Activated CD4-positive, alpha-beta T cell treated with anti-CD3 and anti-CD28 coated beads, Interleukin-2, amount 50 U/mL, for 16 hours (primary cell): ENCODE data around the gene RECK.
"Not testable (repeated sequence)": the region's sequence is repeated elsewhere in the genome, so short reads cannot be mapped to it uniquely, and the experiment has no call there.

Experiments used
- DNase-seq: peaks from one replicate; pipeline ENCODE4 v3.0.0-alpha.2; 2020

Gene RECK, protein sequence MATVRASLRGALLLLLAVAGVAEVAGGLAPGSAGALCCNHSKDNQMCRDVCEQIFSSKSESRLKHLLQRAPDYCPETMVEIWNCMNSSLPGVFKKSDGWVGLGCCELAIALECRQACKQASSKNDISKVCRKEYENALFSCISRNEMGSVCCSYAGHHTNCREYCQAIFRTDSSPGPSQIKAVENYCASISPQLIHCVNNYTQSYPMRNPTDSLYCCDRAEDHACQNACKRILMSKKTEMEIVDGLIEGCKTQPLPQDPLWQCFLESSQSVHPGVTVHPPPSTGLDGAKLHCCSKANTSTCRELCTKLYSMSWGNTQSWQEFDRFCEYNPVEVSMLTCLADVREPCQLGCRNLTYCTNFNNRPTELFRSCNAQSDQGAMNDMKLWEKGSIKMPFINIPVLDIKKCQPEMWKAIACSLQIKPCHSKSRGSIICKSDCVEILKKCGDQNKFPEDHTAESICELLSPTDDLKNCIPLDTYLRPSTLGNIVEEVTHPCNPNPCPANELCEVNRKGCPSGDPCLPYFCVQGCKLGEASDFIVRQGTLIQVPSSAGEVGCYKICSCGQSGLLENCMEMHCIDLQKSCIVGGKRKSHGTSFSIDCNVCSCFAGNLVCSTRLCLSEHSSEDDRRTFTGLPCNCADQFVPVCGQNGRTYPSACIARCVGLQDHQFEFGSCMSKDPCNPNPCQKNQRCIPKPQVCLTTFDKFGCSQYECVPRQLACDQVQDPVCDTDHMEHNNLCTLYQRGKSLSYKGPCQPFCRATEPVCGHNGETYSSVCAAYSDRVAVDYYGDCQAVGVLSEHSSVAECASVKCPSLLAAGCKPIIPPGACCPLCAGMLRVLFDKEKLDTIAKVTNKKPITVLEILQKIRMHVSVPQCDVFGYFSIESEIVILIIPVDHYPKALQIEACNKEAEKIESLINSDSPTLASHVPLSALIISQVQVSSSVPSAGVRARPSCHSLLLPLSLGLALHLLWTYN

GRCh38 chr9:36036780-36037548, at the start of gene RECK:
Gene RECK (plus strand): TSS chr9:36036913. CDS start chr9:36036999, 86 bp downstream.
- peak; percentile 89 for DNase-seq

- DNase-seq: no peak
Measured at GRCh38 chr9:35990155-35990554, 46.6 kb upstream of the RECK start.

DNA sequence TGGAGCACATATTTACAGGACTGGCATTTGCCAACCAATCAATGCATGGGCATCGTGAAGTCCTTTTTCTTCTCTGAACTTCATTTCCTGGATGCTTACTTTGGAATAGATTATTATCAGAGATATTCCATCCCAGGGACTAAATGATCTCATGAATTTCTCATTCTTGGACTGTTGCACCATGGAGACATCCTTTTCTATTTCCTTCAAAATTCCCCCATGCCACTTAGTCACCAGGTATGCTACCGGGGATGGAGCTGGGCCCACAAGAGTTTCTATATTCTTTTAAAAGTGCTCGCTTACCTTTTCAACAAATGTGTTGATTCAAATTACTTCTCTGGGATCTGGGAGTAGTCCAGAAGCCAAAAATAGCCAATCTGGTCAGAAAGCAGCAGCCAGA, 43.6 kb upstream of the RECK start:
- not testable (repeated sequence) for DNase-seq

DNA sequence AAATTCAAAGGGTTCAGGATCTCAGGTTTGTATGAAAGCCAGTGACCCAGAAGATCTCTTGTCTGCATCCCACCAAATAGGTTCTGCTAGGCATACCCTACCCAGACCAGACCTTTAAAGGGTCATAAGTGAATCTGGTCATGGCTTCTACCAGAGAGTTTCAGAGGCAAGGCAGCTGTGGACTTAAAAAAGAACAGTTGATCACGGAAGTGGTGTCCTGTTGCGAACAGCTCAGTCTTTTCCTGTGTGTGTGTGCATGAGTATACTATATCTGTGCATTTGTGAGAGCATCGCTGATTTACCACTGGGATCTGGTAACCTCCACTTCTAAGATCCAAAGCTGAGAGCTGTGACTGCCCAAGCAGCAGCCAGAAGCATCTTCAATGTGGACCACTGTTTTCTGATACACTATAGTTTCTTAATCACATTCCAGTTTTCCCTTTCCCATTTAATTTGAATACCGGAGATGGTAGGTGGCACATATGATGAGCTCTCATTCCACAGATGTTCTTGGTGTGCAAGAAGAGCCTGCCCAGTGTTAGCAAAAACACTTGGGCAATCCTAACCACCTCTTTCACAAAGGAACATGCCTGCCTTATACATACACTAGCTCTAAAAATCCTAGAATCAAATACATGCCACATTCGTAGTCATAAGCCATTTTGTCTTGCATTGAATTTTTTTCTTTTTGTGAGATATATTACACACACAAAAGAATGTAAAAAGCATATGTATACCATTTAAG, 42.6 kb upstream of the RECK start:
- DNase-seq: no peak

DNA sequence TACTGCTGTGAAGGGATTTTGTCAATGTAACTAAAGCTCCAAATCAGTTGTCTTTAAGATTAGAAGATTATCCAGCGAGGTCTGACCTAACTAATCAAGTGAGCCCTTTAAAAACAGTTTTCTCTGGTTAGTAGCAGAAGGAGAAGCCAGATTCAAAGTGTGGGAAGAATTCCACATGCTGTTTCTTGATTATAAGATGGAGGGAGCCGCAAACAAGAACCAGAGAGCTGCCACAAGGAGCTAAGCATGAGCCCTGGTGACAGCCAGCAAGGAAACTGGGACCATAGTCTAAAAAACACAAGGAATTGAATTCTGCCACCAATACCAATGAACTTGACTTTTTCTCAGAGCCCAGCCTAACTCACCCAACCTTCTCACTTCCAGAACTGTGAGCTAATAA, 41.8 kb upstream of the RECK start:
- DNase-seq: no peak

DNA sequence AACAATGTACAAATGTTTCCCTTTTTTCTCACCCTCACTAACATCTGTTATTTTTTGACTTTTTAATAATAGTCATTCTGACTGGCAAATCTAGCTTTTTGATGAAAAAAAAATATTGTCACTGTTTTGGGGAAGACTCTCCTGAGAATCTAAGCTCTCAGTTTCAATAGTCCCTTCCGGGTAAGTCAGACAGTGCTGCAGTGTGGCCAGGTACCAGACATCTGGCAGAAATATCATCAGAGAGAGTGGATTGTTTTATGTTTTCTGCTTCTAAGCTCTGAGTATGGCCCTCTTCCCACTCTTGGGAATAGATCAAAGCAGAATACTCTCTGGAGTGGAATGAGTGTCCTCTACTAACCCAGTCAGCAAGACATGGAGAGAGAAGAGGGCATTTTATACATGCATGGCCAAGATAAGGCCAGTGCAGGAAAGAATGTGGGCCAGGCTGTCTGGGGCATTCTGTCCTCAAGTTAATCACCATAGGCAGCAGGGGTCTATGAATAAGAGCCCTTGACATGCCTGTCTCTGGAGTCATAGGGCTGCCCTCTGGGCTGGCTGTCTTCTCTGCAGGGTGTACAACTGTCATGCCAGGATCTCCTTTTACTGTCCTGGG, 40.2 kb upstream of the RECK start:
- no peak for DNase-seq

- not testable (repeated sequence) for DNase-seq
Measured at GRCh38 chr9:35997016-35997415, 39.7 kb upstream of the RECK start.

DNA sequence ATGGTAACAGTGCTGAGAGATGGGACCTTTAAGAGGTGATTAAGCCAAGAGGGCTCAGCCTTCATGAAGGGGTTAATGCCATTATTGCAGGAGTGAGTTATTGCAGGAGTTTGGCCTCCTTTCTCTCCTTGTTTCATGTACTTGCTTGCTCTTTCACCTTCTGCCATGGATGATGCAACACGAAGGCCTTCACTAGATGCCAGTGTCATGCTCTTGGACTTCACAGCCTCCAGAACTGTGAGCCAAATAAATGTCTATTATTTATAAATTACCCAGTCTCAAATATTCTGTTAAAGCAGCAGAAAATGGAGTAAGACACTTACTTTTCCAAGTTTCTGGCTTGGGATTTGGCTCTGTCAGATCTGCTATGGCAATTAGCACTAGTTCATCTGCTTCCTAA, 38.4 kb upstream of the RECK start:
- no peak for DNase-seq

GRCh38 chr9:36005891-36006290, 30.8 kb upstream of the RECK start:
- no peak for DNase-seq

- DNase-seq: no peak
Measured at GRCh38 chr9:36006549-36007315, 30.0 kb upstream of the RECK start.

- DNase-seq: peak; percentile 50
Measured at GRCh38 chr9:36007316-36007708, 29.4 kb upstream of the RECK start.

DNA sequence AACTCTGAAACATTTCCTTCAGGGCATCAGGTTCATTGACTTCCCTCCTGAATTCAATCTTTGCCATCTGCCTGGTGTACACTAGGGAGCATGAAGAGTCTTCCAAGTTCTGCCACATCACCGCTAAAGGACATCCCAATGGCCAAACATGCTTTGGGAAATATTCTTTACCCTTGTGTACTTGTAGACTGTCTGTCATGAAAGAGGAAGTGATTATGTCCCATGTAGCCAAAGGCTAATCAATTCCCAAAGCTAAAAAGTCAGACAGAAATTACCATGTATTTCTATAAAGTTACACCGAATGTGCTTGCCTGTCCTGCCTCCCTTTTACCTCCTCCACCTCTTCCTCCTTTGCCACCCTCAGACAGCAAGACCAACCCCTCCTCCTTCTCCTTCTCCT, 28.9 kb upstream of the RECK start:
- DNase-seq: no peak

DNA sequence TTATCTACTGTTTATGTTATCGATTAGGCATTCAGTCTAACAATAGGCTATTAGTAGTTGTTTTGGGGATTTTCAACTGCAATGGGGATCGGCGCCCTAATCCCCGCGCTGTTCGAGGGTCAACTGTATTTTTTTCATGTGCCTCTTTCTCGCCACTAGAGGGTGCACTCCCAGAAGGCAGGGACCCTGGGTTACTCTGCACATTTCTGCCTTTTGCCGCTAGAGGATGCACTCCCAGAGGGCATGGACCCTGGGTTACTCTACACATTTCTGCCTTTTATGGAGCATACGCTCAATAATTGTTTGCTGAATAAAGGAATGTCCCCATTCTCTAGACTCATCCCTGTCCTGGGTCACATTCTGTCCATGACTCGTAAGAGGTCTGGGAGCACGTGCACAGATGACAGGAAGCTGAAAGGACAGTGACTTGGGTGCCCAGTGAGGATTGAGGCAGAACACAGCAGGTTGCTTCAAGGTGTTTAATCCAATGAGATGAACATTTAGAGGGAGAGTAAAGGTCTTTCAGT, 27.9 kb upstream of the RECK start:
- peak; percentile 82 for DNase-seq

DNA sequence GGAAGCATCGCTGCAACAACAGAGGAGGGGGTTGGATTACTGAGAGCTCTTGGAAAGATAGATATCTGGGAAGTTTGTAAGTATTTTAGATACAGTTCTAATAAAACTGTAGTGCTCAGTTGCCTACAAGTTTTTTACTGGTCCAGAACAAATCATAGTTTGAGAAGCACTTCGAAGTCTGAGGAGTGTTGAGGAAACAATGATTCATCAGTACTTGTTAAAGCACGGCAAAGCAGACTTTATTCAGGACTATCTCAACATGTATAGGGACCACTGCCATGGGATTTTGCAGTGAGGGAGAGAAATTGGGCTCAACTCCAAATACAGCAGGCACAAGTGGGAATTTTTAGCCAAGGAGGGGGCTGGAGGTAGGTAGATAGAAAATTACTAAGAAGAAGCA, 25.3 kb upstream of the RECK start:
- no peak for DNase-seq

GRCh38 chr9:36017278-36017677, 19.4 kb upstream of the RECK start:
- no peak for DNase-seq

GRCh38 chr9:36018129-36018528, 18.6 kb upstream of the RECK start:
- no peak for DNase-seq

- DNase-seq: no peak
Measured at GRCh38 chr9:36018891-36019720, 17.6 kb upstream of the RECK start.

DNA sequence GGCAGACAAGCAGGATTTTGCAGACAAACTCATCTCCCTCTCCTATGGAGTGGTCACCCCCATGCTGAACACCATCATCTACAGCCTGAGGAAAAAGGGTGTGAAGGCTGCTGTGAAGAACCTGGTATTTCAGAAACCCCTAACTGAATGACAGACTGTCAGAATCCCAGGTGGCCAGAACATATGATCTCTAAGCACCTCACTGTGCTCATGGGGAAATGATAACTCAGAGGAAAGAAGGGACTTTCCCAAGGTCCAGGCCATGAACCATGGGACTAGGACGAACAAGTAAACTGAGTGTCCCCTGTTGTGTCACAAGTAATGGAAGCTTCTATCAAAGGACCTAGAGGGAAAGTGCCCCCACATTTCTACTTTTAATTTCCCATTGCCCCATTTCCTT, 14.7 kb upstream of the RECK start:
- DNase-seq: no peak

DNA sequence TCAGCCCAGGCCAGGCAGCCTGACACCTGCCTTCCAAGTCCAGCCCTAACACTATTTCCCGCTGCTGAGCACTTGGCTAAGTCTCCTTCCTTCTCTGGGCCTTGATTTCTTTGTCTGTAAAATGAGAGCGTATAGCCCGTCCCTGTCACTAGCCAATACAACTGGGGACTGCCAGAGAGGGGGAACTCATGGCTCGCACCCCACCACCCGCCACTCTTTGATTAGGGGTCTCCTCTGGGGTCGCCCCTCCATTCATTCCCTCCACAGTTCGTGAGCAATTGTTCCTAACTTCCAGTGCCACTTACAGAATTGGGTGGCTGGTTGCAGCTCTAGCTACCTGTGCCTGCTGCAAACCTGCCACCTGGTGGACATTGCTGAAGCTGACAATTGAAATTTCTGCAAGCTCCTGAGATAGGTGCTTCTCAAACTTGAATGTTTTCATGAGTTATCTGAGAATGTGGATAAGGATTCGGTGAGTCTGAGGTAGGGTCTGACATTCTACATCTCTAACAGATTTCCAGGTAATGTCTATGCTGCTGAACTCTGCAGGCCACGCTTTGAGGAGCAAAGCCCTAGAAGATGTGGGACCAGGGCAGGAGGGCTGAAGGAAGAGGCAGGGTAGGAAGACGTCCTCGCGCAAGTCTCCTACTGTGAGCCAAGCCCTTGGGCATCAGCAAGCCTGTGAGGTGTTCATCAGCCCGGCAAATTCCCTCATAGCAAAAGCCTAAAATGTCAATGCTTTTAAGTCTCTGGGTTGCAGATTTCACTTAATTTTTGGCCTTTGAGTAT, 13.3 kb upstream of the RECK start:
- DNase-seq: peak; percentile 67
